Ovary (tissue), 3 donors: ENCODE data around the gene PASD1.

ENCODE experiments used
- POLR2A ChIP-seq: fragments of 450-650 bp; IDR thresholded peaks from one replicate; pipeline ENCODE4 v1.6.1; 2017; ENCODE audit warnings: antibody characterized with exemption, mild to moderate bottlenecking, moderate library complexity
- TF ChIP-seq, protein P1 (sequence below), 3 donors: fragments of 450-650 bp in 2 of 3; fragments of 200-600 bp in 1 of 3; IDR thresholded peaks; one replicate each; pipeline versions ENCODE4 v1.5.1 to v1.8.0; 2016 to 2022; ENCODE audit warnings: antibody characterized with exemption in 3 of 3, mild to moderate bottlenecking in 1 of 3
- donor health status: DM: no; HTN: no; CAD: no.

DNA sequence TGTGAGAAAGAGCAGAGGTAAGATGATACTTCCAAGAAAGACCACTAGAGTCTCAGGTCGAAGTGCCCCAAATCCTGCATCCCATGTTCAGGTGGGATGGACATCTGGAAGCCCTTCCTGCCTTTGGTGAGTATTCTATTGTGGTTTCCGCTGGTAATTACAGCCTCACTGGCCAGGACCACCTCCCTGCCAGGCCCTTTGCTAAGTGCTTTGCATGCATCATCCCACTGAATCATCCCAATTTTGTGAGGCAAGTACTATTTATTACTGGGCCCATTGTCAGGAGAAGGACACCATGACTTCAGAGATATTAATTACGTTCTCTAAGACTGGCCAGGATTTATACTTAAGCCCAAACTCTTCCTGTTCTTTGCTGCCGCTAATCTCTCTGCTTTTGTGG, 10.7 kb upstream of the PASD1 start:
- TF ChIP-seq, protein P1, sequence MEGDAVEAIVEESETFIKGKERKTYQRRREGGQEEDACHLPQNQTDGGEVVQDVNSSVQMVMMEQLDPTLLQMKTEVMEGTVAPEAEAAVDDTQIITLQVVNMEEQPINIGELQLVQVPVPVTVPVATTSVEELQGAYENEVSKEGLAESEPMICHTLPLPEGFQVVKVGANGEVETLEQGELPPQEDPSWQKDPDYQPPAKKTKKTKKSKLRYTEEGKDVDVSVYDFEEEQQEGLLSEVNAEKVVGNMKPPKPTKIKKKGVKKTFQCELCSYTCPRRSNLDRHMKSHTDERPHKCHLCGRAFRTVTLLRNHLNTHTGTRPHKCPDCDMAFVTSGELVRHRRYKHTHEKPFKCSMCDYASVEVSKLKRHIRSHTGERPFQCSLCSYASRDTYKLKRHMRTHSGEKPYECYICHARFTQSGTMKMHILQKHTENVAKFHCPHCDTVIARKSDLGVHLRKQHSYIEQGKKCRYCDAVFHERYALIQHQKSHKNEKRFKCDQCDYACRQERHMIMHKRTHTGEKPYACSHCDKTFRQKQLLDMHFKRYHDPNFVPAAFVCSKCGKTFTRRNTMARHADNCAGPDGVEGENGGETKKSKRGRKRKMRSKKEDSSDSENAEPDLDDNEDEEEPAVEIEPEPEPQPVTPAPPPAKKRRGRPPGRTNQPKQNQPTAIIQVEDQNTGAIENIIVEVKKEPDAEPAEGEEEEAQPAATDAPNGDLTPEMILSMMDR (IDR thresholded peaks at IDR 0.05): no peak
- TF ChIP-seq POLR2A: no peak
